C1 segment of cervical spinal cord (tissue), 14 donors: ENCODE data around the gene IQCE.
"Not testable (repeated sequence)": the region's sequence is repeated elsewhere in the genome, so short reads cannot be mapped to it uniquely, and the experiment has no call there.

Experiments used
- DNase-seq, 14 donors: peaks; one replicate each; lab custom pipeline; 2025; lab: John Stamatoyannopoulos, UW

Gene IQCE

DNA sequence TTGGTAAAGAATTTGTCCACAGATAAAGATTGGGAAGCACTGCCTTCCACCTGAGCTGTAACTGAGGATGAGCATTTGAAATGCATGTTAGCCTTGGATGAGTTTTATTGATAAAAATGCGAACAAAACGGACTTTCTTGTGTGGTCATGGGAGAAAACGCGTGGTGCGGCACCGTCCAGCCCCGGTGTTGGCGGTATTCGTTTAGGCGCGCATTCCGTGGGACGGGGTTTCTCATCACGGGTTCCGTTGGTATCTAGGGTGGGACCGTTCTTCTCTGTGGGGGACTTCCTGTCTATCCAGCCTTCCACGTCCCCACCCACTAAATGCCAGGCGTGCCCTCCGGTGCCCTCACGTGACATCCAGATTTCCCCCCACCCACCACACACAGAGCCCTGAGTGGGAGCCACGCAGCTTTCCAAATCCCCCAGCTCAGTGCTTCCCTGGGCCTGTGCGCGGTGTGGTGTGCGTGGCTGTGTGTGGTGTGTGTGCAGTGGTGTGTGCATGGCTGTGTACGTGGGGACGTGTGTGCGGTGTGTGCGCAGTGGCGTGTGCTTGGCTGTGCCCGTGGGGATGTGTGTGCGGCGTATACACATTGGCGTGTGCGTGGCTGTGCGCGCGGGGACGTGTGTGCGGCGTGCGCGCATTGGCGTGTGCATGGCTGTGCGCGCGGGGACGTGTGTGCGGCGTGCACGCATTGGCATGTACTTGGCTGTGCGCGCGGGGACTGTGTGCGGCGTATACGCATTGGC is 18.1 kb downstream of the IQCE start:
- no peak for DNase-seq

DNA sequence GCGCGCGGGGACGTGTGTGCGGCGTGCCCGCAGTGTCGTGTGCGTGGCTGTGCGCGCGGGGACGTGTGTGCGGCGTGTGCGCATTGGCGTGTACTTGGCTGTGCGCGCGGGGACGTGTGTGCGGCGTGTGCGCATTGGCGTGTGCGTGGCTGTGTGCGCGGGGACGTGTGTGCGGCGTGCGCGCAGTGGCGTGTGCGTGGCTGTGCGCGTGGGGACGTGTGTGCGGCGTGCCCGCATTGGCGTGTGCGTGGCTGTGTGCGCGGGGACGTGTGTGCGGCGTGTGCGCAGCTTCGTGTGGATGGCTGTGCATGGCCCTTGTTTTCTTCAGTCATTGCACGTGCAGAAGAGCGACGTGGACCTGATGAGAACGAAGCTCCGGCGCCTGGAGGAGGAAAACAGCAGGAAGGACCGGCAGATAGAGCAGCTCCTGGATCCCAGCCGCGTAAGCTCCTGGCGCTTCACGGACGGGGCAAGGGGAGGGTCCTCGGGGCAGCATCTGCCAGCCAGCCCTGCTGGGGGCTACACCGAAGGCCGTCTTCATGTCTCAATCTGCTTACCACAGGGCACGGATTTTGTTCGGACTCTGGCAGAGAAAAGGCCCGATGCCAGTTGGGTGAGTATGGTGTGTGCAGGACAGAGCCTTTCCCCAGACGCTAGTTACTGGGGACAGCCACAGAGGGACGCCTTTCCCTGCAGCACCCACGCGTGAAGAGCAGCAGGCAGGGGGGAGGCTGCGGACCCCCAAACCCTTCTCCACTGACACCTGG is 19.3 kb downstream of the IQCE start:
- DNase-seq: no peak

GRCh38 chr7:2580636-2581035 is 21.9 kb downstream of the IQCE start:
- DNase-seq: no peak

DNA sequence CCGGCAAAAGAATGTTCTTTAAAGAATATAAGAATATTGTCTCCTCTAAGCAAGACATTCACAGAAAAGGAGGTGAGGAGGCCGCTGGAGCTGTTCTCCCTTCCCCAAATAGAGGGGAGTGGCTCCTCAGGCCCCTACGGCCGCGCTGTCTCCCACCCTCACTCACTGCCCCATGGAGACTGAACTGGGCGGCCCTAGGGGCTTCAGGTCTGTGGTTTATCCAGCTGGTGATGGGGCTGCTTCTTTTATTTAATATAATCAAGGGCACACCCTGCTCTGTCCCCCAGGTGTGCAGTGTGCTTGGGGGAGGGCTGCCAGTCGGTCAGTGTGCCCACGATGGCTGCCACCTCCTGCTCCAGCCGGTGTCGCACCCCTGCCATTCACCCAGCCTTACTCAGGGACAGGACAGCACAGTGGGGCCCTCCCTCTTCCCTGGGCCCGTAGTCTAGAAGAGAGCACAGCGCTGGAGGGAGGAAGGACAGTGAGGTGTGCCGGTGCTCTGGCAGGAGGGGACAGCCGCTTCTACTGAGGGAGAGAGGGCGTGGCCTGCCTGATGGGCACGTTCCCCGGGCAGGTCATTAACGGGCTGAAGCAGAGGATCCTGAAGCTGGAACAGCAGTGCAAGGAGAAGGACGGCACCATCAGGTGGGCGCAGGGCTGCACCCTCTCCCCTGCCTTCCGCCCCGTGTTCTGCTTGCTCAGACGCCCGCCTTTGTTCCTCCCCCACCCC is 23.4 kb downstream of the IQCE start:
- no peak for DNase-seq

DNA sequence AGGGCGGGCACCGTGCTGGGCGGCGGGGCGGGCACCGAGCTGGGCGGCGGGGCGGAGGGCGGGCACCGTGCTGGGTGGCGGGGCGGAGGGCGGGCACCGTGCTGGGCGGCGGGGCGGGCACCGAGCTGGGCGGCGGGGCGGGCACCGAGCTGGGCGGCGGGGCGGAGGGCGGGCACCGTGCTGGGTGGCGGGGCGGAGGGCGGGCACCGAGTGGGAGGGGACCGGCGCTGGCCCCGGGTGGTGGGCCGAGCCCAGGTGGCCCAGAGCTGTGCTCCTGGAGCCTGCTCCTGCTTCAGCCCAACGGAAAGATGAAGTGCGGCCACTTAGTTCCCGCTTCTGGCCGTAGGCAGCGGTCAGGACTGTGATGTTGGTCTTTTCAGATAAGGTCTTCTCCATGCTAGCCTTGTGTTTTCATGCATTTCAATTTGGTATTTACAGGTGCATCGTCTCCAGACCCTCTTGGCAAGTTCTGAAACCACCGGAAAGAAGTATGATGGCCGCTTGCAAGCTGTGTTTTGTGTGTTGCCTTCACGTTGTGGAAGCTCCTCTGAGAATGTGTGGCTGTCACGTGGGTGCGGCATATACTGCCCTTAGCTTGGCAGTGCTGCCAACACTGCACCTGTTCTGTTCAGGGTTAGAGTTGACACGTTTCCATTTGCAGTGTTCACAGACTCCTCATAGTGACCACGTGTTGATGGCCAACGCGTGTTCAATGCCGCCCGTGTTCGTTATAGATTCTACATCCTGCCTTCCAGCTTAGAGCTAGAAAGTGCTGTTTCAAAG is 25.2 kb downstream of the IQCE start:
- no peak for DNase-seq

DNA sequence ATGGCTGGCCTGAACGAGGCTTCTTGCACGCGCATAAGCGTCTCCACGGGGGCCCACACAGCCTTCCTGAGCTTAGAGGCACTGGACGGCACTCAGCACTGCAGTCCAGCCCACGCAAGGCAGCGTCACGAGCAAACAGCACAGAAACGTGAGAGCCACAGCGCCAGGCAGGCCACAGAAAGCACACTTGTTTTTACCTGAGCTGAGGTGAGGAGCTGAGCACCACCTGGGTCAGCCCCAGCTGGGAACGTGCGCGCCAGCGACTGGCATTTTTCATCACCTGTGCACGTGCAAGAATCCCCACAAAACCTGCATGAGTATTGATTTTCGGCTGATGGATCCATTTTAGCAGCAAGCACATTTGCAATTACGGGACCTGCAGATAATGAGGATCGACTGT is 26.7 kb downstream of the IQCE start:
- no peak for DNase-seq

DNA sequence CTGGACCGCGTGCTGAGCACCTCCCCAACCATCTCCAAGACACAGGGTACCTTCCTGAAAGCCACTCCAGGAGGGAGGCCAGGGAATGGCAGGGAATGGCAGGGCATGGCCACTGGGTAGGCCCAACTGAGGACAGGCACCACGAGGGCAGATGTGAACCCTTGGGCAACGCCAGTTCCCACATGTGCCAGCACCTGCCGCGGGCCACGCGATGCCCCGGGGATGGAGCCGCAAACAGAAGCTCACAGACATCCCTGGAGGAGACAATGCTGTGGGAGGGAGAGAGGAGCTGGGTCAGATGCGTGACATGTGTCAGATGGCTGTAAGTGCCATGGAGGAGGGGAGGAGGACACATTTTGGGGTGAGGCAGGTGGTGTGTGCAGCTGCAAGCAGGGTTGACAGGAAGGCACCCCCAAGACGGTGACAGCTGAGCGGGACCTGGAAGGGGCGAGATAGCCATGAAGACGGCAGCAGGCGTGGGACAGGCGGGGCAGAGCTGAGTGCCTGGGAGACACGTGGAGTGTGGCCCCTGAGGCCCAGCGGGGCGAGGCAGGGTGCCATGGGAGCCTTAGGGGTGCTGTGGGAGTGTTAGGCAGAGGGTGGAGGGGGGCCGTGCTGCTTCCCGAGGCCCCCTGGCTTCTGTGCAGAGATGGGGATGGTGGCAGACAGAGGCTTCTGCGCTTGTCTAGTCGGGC is 27.7 kb downstream of the IQCE start:
- no peak for DNase-seq

DNA sequence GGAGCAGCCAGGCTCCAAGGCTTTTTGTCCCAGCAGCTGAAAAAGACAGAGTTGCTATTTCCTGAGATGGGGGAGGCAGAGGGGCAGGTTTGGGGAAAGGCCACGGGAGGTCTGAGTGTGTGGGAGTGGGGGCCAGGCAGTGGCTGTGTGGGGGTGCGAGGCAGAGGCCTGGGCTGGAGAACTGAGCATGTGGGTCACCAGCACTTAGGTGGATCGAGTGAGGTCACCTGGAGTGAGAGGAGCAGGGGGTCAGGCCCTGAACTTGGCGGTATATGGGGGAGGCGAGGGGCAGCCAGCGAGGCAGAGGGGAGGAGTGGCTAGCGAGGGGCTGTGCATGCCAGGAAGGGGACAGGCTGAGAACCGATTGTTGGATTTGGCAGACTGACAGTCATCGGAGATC is 28.4 kb downstream of the IQCE start:
- DNase-seq: no peak

DNA sequence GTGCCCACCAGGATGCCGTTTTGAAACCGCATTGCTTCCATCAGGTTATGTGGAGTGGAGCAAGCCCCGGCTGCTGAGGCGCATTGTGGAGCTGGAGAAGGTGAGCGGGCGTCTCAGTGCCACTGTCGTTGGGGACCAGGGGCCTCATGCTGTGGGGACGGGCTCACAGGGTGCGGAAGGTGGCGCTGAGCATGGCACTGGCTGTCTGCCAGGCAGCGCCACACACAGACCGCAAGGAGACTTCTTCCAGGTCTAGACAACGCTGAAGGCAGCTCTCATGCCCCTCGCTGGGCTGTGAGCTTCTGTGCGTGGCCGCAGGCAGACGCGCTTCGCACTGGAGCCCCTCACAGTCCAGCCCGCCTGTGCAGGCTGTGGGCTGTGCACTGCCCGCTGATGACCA is 29.0 kb downstream of the IQCE start:
- DNase-seq: no peak

DNA sequence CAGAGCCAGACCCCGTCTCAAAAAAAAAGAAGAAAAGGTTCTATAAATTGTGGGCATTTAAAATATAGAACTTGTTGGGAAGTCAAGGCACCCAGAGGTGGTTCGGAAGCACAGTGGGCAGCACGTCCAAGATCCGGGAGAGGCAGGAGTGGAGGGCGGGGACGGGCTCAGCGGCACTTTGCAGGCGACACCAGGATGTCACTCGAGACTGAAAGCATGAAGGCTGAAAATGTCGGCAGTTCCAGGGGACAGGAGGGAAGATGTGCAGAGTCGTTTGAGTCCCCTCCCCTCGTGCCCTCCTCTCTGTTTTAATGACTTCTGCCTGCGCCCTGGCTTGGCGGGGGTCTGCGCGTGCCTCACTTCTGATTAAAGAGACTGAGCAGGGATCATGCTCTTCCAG is 30.6 kb downstream of the IQCE start:
- no peak for DNase-seq

DNA sequence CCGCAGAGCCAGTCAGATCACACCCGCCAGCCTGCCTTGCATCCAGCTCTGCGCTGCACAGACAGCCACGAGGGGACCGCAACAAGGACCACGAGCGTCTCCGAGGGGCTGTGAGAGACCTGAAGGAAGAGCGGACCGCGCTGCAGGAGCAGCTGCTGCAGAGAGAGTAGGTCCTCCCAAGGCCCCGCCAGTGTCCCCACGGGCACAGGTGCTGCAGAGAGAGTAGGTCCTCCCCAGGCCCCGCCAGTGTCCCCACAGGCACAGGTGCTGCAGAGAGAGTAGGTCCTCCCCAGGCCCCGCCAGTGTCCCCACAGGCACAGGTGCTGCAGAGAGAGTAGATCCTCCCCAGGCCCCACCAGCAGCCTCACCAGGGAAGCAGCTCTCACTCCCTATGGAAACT is 31.2 kb downstream of the IQCE start:
- DNase-seq: not testable (repeated sequence)

DNA sequence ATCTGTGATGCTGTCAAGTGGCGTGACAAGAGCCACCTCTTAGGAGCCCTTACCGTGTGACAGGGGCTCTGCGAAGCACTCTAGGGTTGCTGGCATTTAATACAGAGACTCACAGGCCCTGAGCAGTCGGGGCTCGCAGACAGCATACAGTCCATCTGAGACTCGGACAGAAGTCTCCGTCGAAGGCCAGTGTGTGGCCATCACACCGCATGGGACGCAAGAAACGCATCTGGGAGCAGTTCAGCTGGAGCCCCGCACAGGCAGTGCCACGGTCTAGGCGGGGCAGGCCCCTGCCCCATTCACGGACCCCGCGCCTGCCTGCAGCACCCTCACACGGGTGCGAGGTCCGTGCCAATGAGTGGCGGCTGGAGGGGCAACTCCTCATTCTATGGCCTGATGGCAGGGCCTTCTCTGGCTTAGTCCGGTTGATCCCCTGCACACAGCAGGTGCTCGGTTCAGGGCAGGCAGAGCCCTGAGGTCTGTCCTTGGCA is 33.6 kb downstream of the IQCE start:
- DNase-seq: no peak

GRCh38 chr7:2593036-2593727 is 34.4 kb downstream of the IQCE start:
- DNase-seq: no peak

- no peak for DNase-seq
Observed at GRCh38 chr7:2594599-2594998, 35.8 kb downstream of the IQCE start.

- no peak for DNase-seq
Observed at GRCh38 chr7:2595258-2595860, 36.6 kb downstream of the IQCE start.

- no peak for DNase-seq
Observed at GRCh38 chr7:2596464-2597272, 37.9 kb downstream of the IQCE start.

- DNase-seq: no peak
Observed at GRCh38 chr7:2597273-2597640, 38.5 kb downstream of the IQCE start.

GRCh38 chr7:2598154-2598823 is 39.5 kb downstream of the IQCE start:
- DNase-seq: no peak

- DNase-seq: no peak
Observed at GRCh38 chr7:2601065-2601464, 42.3 kb downstream of the IQCE start.
